GM19397 (cell line): ENCODE results near the gene CLASP1.
"Not testable (repeated sequence)": the region's sequence is repeated elsewhere in the genome, so short reads cannot be mapped to it uniquely, and the experiment has no call there.

Experiments used
- ATAC-seq: cut with Tn5 transposase; IDR thresholded peaks from one replicate; pipeline ENCODE4 v1.9.1; 2021; ENCODE audit warnings: mild to moderate bottlenecking, moderate library complexity; ENCODE audit not compliant: unreplicated experiment

CLASP1 gene

DNA sequence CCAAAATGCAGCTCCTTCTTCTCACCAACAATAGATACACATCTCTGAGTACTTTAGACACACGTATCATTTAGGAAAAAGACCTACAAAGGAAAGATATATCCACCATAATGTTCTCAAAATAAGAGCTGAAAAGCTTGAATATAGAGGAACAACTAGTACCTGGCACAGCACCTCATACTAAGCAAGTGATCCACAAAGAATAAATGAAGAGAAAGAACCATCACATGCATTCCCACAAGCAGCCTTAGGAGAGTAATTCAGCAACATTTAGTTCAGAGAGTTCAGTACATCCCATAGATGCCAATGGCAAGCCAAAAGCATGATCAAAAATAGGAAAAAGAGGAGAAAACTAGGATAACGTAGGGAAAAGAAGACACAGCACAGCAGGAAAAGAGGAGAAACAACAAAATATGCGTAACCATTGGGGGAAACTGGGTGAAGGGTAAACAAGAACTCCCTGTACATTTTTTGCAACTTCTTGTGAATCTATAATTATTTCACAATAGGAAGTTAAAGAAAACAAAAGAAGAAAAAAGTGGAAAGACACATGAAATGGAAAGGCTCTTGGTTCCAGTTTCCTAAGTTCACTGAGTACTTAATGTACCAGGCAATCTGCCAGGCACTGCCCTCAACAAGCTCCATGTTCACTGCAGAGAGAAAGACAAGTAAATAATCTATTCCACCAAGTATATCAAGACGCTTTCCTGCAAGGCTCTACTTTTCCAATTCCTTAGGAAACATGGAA lies 22.3 kb downstream of the CLASP1 start:
- ATAC-seq: no peak

DNA sequence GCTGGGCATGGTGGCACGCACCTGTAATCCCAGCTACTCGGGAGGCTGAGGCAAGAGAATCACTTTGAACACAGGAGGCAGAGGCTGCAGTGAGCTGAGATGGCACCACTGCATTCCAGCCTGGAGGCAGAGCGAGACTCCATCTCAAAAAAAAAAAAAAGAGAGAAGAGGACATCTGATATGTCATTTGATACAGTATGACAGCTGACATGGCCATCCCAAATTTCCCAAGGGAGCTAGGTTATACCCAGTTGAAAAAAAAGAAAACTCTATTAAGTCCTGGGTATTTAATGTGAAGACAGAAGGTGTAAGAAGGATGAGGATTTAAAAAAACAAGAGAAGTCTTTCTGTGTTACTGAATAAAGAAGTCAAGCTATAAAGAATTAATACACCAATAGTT lies 23.3 kb downstream of the CLASP1 start:
- ATAC-seq: no peak

DNA sequence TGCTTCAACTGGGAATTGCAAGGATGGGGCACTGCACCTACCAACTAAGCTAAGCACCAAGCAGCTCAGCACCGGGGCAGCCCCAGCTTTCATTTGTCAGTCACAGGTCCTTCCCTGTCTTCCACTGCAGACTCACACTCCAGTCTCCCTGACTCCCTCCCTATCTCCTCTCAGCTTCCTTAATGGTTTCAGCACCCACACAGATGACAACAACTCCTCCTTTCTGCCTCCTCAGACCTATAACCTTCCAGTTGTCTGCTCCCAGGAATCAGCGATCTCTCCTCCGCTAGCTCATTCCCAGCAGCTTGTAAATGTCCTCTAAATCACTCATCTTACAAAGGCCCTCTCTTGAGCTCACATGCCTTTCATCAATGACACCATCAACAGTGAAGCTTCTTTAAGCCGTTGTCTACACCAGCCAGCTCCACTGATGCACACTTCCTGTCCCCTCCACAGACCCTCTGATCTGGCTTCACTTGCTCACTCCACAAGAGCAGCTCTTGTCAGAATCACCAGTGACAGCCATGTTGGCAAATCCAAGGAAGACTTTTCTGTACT lies 32.1 kb downstream of the CLASP1 start:
- peak; percentile 59 for ATAC-seq

DNA sequence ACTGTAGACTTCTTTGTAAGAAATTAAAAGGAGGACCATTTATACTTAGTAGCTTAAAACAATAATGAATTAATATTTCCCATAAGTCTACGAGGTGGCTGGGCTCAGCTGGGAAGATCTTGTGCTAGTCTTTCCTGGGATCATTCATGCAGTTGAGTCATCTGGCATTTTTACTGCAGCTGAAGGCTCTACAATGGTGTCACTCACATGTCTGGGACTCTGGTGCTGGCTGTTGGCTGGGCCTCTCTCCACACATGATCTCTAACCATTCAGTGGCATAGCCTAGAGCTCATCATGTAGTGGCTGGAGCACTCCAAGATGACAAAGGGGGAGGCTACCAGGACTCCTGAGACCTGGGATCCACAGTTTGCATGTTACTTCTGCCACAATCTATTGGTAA lies 35.5 kb downstream of the CLASP1 start:
- ATAC-seq: no peak

DNA sequence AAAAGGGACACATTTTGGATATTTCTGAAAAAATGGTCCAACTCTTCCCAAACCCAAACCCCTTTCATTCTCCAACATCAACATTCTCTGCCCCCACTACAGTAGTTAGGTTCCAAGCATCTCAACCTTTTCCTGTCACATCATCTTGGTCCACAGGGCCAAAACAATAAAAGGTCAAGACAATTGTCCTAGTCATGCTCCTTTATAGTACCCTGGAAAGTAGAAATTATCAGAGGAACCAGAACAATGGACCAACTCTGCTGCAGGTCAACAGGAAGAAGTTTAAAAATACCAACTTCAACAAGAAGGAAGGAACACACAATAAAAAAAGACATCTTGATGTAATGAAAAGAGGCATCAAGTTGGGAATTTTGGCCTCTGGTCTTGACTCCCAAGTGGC lies 36.1 kb downstream of the CLASP1 start:
- no peak for ATAC-seq

DNA sequence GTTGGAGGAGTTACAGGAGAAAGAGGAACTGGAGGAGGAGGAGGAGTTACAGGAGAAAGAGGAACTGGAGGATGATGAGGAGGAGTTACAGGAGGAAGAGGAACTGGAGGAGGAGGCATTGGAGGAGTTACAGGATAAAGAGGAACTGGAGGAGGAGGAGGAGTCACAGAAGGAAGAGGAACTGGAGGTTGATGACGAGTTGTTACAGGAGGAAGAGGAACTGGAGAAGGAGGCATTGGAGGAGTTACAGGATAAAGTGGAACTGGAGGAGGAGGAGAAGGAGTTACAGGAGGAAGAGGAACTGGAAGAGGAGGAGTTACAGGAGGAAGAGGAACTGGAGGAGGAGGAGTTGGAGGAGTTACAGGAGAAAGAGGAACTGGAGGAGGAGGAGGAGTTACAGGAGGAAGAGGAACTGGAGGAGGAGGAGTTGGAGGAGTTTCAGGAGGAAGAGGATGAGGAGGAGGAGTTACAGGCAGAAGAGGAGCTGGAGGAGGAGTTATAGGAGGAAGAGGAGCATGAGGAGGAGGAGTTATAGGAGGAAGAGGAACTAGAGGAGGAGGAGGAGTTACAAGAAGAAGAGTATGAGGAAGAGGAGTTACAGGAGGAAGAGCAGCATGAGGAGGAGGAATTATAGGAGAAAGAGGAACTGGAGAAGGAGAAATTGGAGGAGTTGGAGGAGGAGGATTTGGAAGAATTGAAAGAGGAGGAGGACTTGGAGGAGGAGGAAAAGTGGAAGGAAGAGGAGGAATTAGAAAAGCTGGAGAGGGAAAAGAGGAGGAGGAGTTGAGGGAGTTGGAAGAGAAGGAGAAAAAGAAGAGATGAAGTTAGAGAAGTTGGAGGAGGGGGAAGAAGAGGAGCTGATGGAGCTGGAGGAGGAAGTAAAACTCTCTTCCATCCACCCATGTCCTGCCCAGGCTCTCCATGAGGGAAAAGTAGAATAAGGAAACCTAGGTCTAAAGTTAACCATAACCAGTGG lies 37.2 kb downstream of the CLASP1 start:
- no peak for ATAC-seq

DNA sequence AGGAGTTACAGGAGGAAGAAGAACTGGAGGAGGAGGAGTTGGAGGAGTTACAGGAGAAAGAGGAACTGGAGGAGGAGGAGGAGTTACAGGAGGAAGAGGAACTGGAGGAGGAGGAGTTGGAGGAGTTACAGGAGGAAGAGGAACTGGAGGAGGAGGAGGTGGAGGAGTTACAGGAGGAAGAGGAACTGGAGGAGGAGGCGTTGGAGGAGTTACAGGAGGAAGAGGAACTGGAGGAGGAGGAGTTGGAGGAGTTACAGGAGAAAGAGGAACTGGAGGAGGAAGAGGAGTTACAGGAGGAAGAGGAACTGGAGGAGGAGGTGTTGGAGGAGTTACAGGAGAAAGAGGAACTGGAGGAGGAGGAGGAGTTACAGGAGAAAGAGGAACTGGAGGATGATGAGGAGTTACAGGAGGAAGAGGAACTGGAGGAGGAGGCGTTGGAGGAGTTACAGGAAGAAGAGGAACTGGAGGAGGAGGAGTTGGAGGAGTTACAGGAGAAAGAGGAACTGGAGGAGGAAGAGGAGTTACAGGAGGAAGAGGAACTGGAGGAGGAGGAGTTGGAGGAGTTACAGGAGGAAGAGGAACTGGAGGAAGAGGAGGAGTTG lies 38.1 kb downstream of the CLASP1 start:
- not testable (repeated sequence) for ATAC-seq

DNA sequence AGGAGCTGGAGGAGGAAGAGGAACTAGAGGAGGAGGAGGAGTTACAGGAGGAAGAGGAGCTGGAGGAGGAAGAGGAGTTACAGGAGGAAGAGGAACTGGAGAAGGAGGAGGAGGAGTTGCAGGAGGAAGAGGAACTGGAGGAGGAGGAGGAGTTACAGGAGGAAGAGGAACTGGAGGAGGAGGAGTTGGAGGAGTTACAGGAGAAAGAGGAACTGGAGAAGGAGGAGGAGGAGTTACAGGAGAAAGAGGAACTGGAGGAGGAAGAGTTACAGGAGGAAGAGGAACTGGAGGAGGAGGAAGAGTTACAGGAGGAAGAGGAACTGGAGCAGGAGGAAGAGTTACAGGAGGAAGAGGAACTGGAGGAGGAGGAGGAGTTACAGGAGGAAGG lies 38.8 kb downstream of the CLASP1 start:
- ATAC-seq: not testable (repeated sequence)

DNA sequence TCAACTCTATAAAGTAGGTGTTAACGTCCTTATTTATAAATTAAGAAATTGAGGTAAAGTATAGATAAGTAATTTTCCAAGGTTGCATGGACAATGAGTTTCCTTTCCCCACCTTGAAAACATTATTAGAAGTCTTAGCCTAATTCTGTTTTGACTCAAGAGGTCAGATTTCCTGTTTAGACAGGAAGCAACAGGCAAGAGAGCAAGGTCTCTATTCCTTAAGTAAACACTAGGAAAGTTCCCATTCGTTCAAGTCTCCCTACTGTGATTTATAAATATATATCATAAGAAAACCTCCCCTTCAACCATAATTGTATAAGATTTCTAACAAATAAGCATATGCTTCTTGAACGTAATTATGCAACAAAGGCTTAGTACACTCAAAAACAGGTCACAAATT lies 40.3 kb downstream of the CLASP1 start:
- ATAC-seq: no peak

DNA sequence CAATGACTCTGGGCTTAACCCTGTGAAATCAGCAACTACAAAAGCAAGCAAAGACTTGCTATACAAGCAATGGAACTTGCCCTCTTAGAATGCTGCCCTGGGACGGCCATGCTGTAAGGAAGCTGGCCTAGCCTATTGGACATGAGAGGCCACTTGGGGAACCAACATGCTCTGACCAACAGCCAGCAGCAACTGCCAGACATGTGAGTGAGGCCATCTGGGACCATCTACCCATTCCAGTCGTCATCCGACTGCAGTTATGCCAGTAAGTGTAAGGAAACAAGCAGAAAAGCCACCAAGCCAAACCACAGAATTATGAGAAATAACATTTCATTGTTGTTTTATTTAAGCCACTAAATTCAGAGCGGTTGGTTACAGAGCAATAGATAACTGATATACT lies 40.9 kb downstream of the CLASP1 start:
- ATAC-seq: no peak

DNA sequence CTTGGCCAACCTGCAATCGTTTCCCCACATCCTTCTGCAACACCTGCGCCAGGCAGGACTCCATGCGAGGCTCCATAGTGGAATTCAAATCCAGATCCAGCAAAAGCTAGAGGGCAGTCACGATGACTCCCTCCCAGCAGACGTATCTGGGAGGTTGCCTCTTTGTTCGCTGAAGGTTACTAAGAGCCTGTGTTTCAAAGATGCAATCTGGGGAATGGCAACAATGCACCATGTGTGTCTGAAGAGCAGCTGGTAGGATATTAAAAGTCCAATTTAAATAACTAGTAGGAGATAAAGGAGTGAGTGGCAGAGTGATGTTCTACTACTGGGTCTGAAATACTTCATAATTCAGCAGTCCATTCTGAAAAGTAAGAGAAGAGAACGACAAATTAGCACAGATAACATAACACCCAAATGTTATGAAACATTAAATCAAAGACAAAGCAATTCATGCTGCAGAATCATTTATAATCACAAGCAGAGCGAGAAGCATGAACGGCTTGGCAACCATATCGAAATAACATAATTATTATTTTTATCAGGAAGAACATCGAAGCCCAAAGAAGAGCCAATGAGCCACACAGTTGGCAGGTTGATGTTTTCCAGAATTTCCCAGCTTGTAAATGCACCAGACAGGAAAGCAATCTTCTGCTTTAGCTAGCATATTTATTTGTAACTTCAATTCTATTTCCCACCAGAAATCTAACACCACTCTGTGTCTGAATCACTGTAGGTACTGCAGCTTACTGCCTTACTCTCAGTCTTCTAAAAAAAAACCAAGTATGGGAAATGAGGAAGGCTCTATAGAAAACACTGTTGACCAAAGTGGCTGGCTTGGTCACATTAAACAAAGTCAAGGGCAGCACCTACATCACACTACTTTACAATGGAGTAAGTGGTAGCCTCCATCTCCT lies 43.2 kb downstream of the CLASP1 start:
- no peak for ATAC-seq

DNA sequence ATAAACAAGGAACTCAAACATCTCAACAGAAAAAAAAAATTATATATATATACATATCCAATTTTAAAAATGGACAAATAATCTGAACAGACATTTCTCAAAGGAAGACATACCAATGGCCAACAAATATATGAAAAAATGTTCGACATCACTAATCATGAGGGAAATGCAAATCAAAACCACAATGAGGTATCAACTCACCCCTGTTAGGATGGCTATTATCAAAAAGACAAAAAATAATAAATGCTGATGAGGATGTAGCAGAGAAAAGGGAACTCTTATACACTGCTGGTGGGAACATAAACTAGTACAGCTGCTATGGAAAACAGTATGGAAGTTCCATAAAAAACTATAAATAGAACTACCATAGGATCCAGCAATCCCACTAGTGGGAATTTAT lies 46.1 kb downstream of the CLASP1 start:
- ATAC-seq: no peak

DNA sequence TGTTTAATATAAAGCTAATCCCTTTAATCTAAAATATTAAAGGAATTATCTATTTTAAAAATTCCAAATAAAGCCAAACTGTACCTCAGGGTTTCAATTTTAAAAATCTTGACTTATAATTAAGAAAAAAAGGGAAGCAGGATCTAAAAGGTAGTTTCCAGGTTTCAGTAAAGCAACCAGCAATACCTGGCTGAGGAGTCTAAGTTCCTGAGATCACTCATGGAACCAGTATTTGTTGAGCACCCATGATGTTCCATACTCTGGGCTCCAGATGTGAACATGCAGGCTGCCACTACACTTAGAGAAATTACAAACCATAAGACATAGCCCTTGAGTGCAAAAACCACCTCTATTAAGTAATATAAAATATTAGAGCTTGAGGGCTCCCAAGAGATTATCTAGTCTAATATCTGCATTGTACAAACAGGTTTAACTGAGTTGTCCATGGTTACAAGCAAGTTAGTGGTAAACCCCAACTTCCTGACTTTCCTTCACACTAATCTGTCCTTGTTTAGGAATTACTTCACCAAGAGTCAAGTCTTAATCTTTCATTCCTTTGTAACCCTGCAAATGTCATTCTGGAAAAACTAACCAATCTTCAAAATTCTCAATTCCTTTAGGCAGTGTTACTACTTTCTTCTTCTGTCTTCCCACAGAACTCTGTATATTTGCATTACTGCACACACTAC lies 49.2 kb downstream of the CLASP1 start:
- no peak for ATAC-seq

DNA sequence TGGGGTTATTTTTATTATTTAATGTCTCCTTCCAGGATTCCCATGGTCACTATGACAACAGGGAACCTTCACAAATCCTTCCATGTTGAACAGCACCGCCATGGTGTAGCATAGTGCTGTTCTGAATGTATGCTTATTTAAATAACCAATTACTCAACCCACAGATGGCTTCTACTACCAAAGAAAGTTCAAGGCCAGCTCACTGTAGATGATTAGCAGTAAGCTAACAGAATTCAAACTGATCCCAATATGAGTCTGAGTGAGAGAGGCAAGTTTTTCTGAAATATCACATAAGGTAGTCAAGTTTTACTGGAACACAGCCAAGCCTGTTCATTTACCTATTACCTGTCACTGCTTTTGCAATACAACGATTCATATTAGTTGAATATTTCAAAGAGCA lies 51.2 kb downstream of the CLASP1 start:
- no peak for ATAC-seq

DNA sequence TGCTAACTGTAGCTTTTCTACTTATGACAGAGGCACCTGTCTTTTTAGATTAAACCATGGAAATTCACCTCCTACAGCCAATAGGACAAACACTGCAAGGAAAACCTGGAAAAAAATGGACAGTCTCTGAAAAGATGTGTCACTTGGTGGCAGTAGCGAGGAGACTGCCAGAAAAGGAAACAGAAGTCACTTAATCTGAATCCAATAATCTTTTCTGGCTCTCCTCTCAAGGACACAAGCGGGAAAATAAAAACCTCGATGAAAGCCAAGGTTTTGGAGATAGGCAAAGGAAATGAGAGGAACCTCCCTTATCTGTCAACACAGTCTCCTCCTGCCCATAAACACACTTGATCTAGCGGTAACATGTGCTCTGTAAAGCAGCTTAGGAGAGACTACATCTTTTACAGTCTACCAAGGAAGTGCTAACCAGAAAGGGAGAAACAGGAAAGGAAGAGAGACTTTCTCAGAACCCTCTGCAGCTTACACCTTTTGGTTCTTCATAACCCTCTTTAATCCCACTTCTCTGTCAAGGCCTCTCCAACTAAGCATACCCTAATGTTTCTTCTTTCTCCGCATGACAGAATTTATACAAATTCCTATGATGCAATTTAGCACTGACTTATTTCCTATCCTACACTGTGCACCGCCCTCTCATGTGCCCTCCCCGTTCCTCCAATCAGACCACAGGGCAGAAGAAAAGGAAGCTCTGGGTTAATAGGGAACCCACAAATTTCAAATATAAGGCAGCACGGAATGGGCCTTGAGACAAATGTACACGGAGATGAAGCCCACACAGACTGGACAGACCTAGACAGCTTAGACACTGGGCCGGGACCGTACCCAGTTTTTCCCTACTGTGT lies 52.8 kb downstream of the CLASP1 start:
- peak; percentile 68 for ATAC-seq

DNA sequence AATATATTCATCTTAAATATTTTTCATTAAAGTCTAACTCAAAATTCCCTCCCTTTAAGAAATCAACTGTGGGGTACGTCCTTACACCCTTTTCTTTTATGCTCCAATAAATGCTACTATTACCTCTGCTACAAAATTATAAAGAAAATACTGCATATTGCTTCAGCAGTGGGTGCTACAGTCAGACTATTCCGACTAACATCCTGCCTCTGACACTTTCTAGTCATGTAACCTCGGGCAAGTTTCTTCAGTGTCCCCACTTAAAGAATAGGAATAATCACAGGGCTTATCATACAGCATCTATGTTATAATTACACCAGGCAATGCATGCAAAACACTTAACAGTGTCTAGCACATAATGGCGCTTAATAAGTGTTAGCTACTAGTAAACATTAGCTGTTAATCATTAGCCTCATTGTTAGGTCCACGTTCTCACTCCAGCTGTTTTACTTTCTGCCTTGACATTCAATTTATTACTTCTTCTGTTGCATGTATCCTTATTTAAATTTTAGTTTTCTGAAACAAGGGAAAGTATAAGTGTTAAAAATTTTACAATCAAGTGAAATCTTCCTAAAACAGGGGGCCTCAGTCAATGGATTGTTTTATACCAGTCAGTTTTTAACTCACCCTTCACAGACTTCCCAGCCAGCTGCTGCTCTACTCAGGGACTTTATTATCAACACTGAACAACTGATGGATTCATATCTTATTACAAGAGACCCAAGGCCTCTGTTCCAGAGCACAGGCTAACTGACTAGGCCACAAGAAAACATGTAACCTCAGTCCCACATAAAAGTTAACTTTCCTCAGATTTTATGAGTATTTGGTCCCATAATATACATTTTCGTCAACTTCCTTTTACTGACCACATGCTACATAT lies 54.0 kb downstream of the CLASP1 start:
- ATAC-seq: no peak

DNA sequence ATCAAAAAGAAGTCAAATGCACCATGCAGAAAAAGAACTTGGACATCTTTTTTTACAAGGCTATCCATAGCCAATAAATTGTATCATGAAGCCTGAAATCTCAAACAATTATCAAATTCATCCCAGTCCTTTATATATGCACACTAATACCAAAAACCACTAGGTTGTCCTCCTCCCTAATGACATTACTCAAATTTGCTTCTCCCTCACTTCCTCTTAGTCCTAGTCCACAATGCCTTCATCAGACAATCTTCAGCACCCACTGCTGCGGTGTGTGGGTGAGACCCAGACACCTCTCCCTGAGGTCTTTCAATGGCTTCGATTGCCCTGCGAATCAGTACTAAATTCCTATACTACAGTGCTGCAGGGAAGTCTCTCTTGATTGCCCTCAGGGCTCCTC lies 58.1 kb downstream of the CLASP1 start:
- ATAC-seq: no peak

DNA sequence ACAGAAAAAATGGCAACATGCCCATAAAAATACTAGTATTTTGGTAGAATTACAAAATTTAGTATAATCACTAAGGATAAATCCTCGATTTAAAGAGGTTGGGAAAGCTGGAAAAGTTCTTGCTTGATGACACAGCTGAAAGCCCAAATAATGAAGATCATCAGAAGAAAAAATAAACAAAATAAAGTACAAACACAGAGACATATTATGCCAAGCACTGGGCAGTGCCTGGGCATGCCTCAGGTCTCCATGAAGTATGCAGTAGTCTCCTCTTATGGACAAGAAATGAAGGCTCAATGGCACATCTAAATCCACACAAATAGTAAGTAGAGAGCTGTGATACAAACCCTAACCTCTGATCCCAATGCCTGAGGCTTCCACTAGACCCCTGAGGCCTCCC lies 60.9 kb downstream of the CLASP1 start:
- ATAC-seq: no peak
